ENCODE data around the gene TSSK6. TPM values are rescaled to one million over a fixed set of nuclear protein-coding genes. Genes with fewer than 3 reads are reported as not detected.

The TSSK6 gene
- total RNA-seq, 1 donor = 1.9 TPM

GRCh38 chr19:19504754-19505668 lies 10.3 kb downstream of the TSSK6 start:
- DNase-seq (ENCODE audit: low read depth) = no peak
- TF ChIP-seq CTCF (IDR thresholded peaks at IDR 0.05; ENCODE audit: insufficient read depth, low read length) = no peak
- no peak overlapping the region for H3K4me3 ChIP-seq (ENCODE audit: low read depth, low read length)

GRCh38 chr19:19502808-19503602 lies 12.3 kb downstream of the TSSK6 start:
- no peak overlapping the region for H3K4me3 ChIP-seq (ENCODE audit: low read depth, low read length)
- TF ChIP-seq CTCF (IDR thresholded peaks at IDR 0.05; ENCODE audit: insufficient read depth, low read length) = no peak
- DNase-seq (ENCODE audit: low read depth) = no peak

DNA sequence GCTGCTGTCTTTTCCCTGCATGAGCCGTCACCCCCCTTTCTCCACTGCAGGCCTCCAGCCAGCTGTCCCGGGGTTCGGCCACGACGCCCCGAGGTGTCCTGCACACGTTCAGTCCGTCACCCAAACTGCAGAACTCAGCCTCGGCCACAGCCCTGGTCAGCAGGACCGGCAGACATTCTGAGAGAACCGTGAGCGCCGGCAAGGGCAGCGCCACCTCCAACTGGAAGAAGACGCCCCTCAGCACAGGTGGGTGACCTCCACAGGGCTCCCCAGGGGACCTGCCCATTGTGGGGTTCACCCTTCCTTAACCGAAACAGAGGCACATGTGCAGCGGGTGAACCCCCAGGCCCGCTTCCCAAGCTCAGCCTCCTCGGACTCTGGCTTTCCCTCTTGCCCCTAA lies 13.1 kb downstream of the TSSK6 start:
- DNase-seq (ENCODE audit: low read depth) = no peak
- TF ChIP-seq CTCF (IDR thresholded peaks at IDR 0.05; ENCODE audit: insufficient read depth, low read length) = no peak

DNA sequence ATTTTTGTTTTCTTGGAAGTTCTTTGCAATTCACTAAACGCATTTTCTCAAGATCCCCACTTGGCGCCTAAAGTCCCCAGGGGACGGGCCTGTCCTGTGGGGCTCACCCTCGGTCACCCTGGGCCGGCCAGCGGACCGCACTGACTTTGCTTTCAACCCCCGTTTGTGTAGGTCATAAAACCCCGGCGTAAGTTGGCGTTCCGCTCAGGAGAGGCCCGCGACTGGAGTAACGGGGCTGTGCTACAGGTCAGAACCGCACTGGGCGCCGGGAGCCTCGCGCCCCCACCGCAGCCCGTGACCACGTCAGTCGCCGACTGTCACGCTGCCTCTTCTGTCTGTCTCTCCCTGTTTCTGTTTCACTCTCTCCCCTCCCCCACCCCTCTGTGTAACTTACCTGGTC lies 13.6 kb downstream of the TSSK6 start:
- no peak overlapping the region for H3K4me3 ChIP-seq (ENCODE audit: low read depth, low read length)
- TF ChIP-seq CTCF (IDR thresholded peaks at IDR 0.05; ENCODE audit: insufficient read depth, low read length) = no peak
- no peak for DNase-seq (ENCODE audit: low read depth)

More for the DNA sequence above, 13.1 kb downstream of the TSSK6 start:
- no peak overlapping the region for H3K4me3 ChIP-seq (ENCODE audit: low read depth, low read length)

DNA sequence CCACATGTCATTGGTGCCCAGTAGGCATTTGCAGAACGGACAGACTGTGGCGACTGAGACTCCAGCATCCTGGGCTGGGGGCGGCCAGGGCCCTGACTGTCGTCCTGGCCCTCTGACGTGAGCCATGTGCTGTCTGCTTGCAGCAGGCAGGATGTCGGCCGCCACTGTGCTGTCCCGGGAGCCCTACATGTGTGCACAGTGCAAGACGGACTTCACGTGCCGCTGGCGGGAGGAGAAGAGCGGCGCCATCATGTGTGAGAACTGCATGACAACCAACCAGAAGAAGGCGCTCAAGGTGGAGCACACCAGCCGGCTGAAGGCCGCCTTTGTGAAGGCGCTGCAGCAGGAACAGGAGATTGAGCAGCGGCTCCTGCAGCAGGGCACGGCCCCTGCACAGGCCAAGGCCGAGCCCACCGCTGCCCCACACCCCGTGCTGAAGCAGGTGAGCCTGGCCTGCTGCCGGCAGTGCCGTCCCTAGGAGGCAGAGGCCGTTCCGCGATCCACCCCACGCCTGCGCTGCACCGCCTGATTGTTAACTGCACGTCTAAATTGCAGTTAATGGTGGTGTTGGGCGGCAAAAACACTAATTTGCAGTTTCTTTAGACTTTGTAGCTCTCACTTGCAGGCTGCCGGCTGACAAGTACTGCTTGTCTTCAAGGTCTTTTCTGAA lies 14.2 kb downstream of the TSSK6 start:
- no peak for DNase-seq (ENCODE audit: low read depth)
- no peak for TF ChIP-seq CTCF (IDR thresholded peaks at IDR 0.05; ENCODE audit: insufficient read depth, low read length)
- H3K4me3 ChIP-seq (ENCODE audit: low read depth, low read length) = no peak overlapping the region

- no peak overlapping the region for H3K4me3 ChIP-seq (ENCODE audit: low read depth, low read length)
- no peak for TF ChIP-seq CTCF (IDR thresholded peaks at IDR 0.05; ENCODE audit: insufficient read depth, low read length)
- DNase-seq (ENCODE audit: low read depth) = no peak
Measured at GRCh38 chr19:19499272-19499995, 15.9 kb downstream of the TSSK6 start.
